HEK293T (cell line): ENCODE measurements around the gene KIR3DL3.
"Not testable (repeated sequence)": the region's sequence is repeated elsewhere in the genome, so short reads cannot be mapped to it uniquely, and the experiment has no call there.

ENCODE experiments used
- BHLHE40 ChIP-seq: fragments of 450-650 bp; IDR thresholded peaks from 2 replicates; pipeline ENCODE4 v1.6.1; 2016; ENCODE audit warnings: mild to moderate bottlenecking, moderate library complexity, borderline replicate concordance
- FOXK2 ChIP-seq: fragments of 450-650 bp; IDR thresholded peaks from 2 replicates; pipeline ENCODE4 v1.6.1; 2016; ENCODE audit warnings: mild to moderate bottlenecking
- FOXM1 ChIP-seq: fragments of 450-650 bp; IDR thresholded peaks from 2 replicates; pipeline ENCODE4 v1.6.1; 2017; ENCODE audit warnings: mild to moderate bottlenecking, borderline replicate concordance
- ZNF384 ChIP-seq: fragments of 450-650 bp; IDR thresholded peaks from 2 replicates; pipeline ENCODE4 v1.6.1; 2016
- TF ChIP-seq, protein P1 (sequence below): fragments of 450-650 bp; IDR thresholded peaks from 2 replicates; pipeline ENCODE4 v1.6.1; 2016

- TF ChIP-seq BHLHE40, ZNF384, FOXK2, FOXM1: not testable (repeated sequence)
- TF ChIP-seq, protein P1, sequence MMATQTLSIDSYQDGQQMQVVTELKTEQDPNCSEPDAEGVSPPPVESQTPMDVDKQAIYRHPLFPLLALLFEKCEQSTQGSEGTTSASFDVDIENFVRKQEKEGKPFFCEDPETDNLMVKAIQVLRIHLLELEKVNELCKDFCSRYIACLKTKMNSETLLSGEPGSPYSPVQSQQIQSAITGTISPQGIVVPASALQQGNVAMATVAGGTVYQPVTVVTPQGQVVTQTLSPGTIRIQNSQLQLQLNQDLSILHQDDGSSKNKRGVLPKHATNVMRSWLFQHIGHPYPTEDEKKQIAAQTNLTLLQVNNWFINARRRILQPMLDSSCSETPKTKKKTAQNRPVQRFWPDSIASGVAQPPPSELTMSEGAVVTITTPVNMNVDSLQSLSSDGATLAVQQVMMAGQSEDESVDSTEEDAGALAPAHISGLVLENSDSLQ: not testable (repeated sequence)
These were observed 47.0 kb downstream of the KIR3DL3 start for GRCh38 chr19:54771018-54771960.
